HL-60 (cell line): ENCODE data around the gene CCDC192.

ENCODE experiments used
- DNase-seq, 2 experiments: peaks; one replicate each; pipeline ENCODE4 v3.0.0-alpha.2; 2010 to 2020; ENCODE audit warnings: low read depth in 1 of 2, low spot score in 1 of 2
- H3K27ac ChIP-seq: fragments of 250-450 bp; sonication (Bioruptor Pico); replicated peaks from 2 replicates; pipeline ENCODE4 v1.5.1; 2020; ENCODE audit warnings: mild to moderate bottlenecking, moderate library complexity
- H3K27me3 ChIP-seq: fragments of 250-450 bp; sonication (Bioruptor Pico); 2 replicates; pipeline ENCODE4 v1.5.1; 2021; ENCODE audit warnings: mild to moderate bottlenecking, moderate library complexity; ENCODE audit not compliant: insufficient read depth, poor library complexity, severe bottlenecking
- H3K4me3 ChIP-seq: replicated peaks from 2 replicates; pipeline ENCODE4 v1.5.1; 2011; ENCODE audit warnings: mild to moderate bottlenecking, control low read depth, low read length; ENCODE audit not compliant: insufficient read depth
- GABPA ChIP-seq: IDR thresholded peaks from 2 replicates; pipeline ENCODE4 v1.6.1; 2012; ENCODE audit warnings: low read depth
- POLR2AphosphoS5 ChIP-seq: IDR thresholded peaks from 2 replicates; pipeline ENCODE4 v1.6.1; 2012; ENCODE audit warnings: low read depth
- SPI1 ChIP-seq: IDR thresholded peaks from 2 replicates; pipeline ENCODE4 v1.6.1; 2012; ENCODE audit warnings: low read depth, mild to moderate bottlenecking, borderline replicate concordance
- TF ChIP-seq, protein P1 (sequence below): IDR thresholded peaks from one replicate; pipeline ENCODE4 v1.5.1; 2011; ENCODE audit warnings: low read length, control low read depth, inconsistent platforms; ENCODE audit not compliant: insufficient read depth
- TF ChIP-seq, protein P2 (sequence below): IDR thresholded peaks from 2 replicates; pipeline ENCODE4 v1.6.1; 2012; ENCODE audit warnings: low read depth; ENCODE audit not compliant: insufficient replicate concordance

The CCDC192 gene

DNA sequence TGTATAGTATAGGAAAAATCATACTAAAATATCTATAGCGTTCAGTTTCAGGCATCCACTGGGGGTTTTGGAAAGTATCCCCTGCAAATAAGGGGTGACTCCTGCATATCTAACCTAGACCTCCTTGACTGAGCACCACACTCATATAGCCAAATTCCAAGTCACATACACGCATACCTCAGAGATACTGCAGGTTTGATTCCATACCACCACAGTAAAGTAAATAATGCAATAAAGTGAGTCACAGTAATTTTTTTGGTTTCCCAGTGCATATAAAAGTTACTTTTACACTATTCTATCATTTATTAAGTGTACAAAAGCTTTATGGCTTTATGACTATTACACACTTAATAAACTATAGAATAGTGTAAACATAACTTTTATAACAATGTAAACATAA, 151.3 kb downstream of the CCDC192 start:
- Histone ChIP-seq H3K27me3 (no peaks in the 10 kb centered on the region), H3K27ac (no peak overlapping the region), H3K4me3 (no peak overlapping the region)
- DNase-seq: no peak
- TF ChIP-seq POLR2AphosphoS5 (no peak), SPI1 (no peak), GABPA (no peak)
- TF ChIP-seq, protein P1, sequence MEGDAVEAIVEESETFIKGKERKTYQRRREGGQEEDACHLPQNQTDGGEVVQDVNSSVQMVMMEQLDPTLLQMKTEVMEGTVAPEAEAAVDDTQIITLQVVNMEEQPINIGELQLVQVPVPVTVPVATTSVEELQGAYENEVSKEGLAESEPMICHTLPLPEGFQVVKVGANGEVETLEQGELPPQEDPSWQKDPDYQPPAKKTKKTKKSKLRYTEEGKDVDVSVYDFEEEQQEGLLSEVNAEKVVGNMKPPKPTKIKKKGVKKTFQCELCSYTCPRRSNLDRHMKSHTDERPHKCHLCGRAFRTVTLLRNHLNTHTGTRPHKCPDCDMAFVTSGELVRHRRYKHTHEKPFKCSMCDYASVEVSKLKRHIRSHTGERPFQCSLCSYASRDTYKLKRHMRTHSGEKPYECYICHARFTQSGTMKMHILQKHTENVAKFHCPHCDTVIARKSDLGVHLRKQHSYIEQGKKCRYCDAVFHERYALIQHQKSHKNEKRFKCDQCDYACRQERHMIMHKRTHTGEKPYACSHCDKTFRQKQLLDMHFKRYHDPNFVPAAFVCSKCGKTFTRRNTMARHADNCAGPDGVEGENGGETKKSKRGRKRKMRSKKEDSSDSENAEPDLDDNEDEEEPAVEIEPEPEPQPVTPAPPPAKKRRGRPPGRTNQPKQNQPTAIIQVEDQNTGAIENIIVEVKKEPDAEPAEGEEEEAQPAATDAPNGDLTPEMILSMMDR: no peak
- TF ChIP-seq, protein P2, sequence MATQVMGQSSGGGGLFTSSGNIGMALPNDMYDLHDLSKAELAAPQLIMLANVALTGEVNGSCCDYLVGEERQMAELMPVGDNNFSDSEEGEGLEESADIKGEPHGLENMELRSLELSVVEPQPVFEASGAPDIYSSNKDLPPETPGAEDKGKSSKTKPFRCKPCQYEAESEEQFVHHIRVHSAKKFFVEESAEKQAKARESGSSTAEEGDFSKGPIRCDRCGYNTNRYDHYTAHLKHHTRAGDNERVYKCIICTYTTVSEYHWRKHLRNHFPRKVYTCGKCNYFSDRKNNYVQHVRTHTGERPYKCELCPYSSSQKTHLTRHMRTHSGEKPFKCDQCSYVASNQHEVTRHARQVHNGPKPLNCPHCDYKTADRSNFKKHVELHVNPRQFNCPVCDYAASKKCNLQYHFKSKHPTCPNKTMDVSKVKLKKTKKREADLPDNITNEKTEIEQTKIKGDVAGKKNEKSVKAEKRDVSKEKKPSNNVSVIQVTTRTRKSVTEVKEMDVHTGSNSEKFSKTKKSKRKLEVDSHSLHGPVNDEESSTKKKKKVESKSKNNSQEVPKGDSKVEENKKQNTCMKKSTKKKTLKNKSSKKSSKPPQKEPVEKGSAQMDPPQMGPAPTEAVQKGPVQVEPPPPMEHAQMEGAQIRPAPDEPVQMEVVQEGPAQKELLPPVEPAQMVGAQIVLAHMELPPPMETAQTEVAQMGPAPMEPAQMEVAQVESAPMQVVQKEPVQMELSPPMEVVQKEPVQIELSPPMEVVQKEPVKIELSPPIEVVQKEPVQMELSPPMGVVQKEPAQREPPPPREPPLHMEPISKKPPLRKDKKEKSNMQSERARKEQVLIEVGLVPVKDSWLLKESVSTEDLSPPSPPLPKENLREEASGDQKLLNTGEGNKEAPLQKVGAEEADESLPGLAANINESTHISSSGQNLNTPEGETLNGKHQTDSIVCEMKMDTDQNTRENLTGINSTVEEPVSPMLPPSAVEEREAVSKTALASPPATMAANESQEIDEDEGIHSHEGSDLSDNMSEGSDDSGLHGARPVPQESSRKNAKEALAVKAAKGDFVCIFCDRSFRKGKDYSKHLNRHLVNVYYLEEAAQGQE: no peak

DNA sequence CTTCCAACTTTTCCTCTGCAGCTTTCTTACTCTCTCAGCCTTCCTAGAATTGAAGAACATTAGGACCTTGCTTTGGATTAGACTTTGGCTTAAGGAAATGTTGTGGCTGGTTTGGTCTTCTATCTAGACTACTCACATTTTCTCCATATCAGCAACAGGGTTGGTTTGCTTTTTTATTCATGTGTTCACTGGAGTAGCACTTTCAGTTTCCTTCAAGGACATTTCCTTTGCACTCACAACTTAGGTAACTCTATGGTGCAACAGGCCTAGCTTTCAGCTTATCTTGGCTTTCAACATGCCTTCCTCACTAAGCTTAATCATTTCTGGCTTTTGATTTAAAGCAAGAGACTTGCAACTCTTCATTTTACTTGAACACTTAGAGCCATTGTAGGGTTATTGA, 153.1 kb downstream of the CCDC192 start:
- H3K27me3 ChIP-seq: no peaks in the 10 kb centered on the region
- no peak overlapping the region for H3K4me3 ChIP-seq
- no peak for TF ChIP-seq POLR2AphosphoS5
- TF ChIP-seq, protein P2: no peak
- TF ChIP-seq, protein P1: no peak
- TF ChIP-seq SPI1: no peak
- no peak for TF ChIP-seq GABPA
- H3K27ac ChIP-seq: no peak overlapping the region
- DNase-seq: peak in 1 of 2 experiments; percentile 2

DNA sequence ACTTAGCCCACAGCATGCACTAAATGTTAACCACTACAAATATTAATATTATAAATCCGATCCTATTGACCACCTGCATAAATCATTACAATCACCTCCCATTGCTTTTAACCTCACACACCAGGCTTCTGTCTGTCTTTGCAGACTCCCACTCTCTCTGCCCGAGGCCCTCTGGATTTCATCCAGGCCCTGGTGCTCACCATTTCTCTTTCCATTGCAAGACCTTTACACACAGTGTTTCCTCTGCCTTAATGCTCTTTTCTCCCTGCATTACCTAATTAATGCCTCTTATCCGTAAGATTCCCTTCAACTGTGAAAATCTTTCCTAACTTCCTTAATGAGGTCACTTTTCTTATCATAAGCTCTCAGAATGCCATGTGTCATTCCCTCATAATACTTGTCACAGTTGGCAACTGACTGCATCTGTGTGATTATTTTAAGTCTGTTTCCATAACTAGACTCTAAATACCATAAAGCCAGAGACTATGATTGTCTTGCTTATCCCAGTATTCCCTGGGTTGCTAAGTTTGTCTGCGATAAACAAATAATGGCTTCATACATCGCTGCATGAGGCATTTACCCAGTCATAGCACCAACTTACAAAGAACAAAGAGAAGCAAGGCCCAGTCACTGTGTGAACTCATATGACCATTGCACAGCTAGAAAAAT, 155.1 kb downstream of the CCDC192 start:
- H3K27me3 ChIP-seq: no peaks in the 10 kb centered on the region
- no peak overlapping the region for H3K4me3 ChIP-seq
- H3K27ac ChIP-seq: no peak overlapping the region
- no peak for DNase-seq
- no peak for TF ChIP-seq GABPA
- TF ChIP-seq, protein P1: no peak
- TF ChIP-seq POLR2AphosphoS5: no peak
- no peak for TF ChIP-seq SPI1
- TF ChIP-seq, protein P2: no peak
